Measurements from ENCODE around the gene PTPRN2. TPM values are rescaled to one million over a fixed set of nuclear protein-coding genes. Genes with fewer than 3 reads are reported as not detected.
"Not testable (repeated sequence)": the region's sequence is repeated elsewhere in the genome, so short reads cannot be mapped to it uniquely, and the experiment has no call there.

PTPRN2 gene
- polyA plus RNA-seq, 6 donors from 2014 or later: 1.4 to 4.6 (median 3.8) TPM

DNA sequence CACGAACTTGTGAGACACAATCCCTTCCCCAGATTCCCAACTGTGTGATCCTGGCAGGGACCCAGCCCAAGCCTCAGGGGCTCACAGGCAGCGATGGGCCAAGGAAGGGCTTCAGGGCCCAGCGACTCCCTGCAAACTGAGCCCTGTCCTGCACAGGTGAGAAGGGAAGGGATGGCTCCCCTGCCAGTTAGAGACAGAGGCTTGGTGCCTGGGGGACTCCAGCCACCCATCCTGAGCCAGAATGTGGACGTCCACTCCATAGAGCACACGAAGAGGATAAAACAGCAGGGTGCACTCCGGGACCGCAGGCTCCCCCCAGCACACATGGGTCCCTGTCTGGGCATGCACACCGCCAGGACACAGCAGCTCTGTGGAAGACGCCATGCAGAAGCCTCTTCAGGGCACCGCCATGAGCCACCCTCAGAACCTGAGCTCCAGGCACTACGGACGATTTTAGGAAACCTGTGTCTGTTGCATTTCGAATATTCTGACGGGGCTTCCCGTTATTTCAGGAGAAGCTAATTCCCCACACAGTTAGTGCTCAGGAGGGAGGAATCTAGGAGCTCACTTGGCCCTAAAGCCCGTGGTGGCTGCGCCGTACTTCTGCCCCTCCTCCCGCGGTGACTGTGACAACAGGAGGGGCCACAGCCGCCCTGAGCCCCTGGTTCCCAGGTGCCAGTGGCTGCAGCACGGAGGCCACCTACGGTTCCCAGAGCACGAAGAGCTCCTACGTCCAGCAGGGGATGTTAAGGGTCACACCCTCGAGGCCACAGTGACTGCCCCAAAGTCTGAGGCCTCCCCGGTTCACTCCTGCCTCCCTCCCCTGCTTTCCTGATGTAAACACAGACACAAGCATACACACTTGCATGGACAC, 326.0 kb downstream of the PTPRN2 start:
- no peak overlapping the region for H3K4me3 Mint-ChIP-seq
- no peaks in the 10 kb centered on the region for H3K36me3 Mint-ChIP-seq
- ATAC-seq (ENCODE audit: low read depth in 2 of 2) (no peak), DNase-seq (no peak)
- H3K9me3 Mint-ChIP-seq: peaks cover 0 to 7% (median under 1%) of the 10 kb centered on the region in 7 donors
- H3K27me3 Mint-ChIP-seq: no peaks in the 10 kb centered on the region
- H3K27ac Mint-ChIP-seq: no peak overlapping the region
- no peaks in the 10 kb centered on the region for H3K4me1 Mint-ChIP-seq

DNA sequence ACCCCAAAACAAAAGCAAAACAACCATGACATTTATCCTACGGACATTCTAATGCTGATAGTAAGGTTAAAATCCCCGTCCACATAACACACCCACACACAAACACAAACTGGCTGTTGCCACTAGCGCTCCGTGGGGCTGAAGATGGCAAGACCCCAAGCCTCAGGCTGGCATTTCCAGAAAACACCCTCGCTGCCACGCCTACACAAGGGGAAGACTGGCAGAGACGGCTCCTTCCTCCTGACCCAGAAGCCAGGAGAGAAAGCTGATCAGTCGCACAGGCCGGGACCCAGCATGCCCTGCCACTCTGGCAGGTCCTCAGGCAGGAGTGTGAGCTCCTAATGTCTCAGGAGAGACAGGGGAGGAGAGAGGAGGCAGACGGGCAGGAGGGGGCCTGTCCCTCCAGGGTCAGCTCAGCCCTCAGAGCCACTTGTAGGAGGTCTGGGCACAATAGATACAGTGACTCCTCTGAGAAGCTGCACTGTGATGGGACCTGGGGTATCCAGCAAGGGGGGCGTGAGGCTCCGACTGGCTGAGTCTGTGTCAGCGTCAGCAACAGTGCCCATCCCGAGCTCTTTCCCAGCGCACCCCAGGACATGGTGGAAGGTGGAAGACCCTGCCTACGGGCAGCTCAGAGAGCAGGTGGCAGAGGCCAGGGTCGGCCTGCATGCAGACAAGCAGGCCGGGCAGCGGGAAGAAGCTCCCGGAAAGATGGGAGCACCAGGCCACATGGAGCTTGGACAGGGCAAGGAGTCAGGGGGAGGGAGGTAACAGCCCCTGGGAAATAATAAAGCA, 326.9 kb downstream of the PTPRN2 start:
- ATAC-seq (ENCODE audit: low read depth in 2 of 2) (no peak), DNase-seq (no peak)
- Mint-ChIP-seq H3K36me3 (no peaks in the 10 kb centered on the region), H3K27ac (no peak overlapping the region), H3K4me1 (no peaks in the 10 kb centered on the region), H3K27me3 (no peaks in the 10 kb centered on the region), H3K4me3 (no peak overlapping the region), H3K9me3 (peaks cover 0 to 7% (median 2%) of the 10 kb centered on the region in 7 donors)

DNA sequence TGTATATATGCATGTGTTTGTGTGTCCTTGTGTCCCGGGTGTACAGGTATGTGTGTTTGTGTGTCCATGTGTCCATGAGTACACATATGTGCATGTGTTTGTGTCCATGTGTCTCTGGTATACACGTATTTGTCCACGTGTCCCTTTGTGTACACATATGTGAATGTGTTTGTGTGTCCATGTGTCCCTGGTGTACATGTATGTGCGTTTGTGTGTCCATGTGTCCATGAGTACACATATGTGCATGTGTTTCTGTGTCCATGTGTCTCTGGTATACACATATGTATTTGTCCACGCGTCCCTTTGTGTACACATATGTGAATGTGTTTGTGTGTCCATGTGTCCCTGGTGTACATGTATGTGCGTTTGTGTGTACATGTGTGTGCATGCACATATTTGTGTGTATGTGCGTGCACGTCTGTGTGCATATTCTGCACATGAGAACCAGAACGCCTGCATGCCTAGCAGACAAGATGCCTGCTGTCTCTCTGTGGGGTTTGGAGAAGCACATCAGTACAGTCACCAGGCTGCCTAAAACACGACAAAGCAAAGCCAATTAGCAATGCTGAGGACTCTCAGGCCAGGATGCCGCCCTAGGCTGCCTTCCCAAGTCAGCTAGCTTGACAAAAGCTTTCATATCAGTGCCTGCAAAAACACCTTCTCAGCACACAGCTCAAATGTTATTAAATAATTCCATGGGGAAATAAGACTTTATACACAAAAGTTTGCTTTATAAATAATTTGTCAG, 327.8 kb downstream of the PTPRN2 start:
- no peaks in the 10 kb centered on the region for H3K27me3 Mint-ChIP-seq
- no peaks in the 10 kb centered on the region for H3K4me1 Mint-ChIP-seq
- H3K27ac Mint-ChIP-seq: no peak overlapping the region
- H3K4me3 Mint-ChIP-seq: no peak overlapping the region
- H3K9me3 Mint-ChIP-seq: peaks cover 0 to 9% (median 2%) of the 10 kb centered on the region in 7 donors
- H3K36me3 Mint-ChIP-seq: no peaks in the 10 kb centered on the region
- ATAC-seq (ENCODE audit: low read depth in 2 of 2) (no peak), DNase-seq (no peak)

DNA sequence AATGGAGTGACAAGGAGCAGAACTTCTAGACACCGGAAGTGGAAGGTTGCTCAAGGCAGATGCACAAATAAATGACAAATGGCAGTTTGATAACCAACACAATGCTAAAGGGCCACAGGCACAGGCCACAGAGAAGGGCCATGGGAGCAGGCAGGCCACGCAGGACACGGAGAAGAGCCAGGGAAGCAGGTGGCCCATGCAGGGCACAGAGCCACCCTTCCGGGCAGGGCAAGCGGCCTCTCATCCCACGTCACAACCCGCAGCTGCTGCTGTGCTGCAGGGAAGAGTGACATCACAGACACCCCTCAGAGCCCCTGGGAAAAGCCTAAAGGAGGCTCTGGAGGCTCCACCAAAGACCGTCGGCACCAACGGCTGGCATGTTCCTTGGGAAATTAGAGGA, 328.5 kb downstream of the PTPRN2 start:
- H3K4me1 Mint-ChIP-seq: no peaks in the 10 kb centered on the region
- no peak overlapping the region for H3K27ac Mint-ChIP-seq
- no peaks in the 10 kb centered on the region for H3K27me3 Mint-ChIP-seq
- H3K4me3 Mint-ChIP-seq: no peak overlapping the region
- DNase-seq (no peak), ATAC-seq (ENCODE audit: low read depth in 2 of 2) (no peak)
- peaks cover 0 to 10% (median 3%) of the 10 kb centered on the region in 7 donors for H3K9me3 Mint-ChIP-seq
- H3K36me3 Mint-ChIP-seq: no peaks in the 10 kb centered on the region

DNA sequence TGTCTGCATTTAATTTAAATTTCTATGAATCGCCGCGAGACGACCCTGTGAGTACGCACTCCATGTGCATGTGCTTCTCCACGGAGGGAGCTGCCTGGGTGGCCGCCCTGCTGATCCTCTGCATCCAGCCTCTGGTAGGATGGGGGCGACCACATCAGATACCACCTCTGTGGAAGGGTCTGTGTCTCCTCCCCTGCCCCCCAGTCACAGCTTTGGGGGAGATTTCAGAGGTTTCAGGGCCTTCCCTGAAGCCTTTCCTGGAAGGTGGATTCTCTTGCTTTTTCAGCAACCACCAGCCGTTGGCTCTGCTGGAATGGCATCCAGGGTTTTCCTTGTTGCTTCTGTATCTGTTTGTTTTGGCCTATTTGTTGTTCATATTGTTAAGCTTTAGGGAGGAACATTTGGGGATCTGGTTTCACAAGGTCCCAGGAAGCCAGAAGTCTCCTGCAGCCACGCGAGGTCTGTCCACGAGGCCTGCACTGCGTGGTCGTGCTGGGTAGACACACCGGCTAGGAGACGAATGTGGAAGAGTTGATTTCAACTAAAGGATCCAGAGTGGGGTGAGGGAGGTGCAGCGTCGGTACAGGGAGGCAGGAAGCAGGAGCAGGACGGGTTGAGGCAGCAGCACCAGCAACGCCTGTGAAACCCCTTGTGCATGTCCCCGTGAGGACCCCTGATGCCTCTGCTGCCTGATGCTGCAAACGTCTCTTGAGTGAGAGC, 329.1 kb downstream of the PTPRN2 start:
- DNase-seq: no peak
- Mint-ChIP-seq H3K27me3 (no peaks in the 10 kb centered on the region), H3K4me3 (peak overlapping the region in 1 of 8 donors; percentile 56), H3K27ac (no peak overlapping the region), H3K4me1 (no peaks in the 10 kb centered on the region), H3K36me3 (no peaks in the 10 kb centered on the region), H3K9me3 (peaks cover 0 to 10% (median 3%) of the 10 kb centered on the region in 7 donors)
- ATAC-seq (ENCODE audit: low read depth in 2 of 2): no peak

DNA sequence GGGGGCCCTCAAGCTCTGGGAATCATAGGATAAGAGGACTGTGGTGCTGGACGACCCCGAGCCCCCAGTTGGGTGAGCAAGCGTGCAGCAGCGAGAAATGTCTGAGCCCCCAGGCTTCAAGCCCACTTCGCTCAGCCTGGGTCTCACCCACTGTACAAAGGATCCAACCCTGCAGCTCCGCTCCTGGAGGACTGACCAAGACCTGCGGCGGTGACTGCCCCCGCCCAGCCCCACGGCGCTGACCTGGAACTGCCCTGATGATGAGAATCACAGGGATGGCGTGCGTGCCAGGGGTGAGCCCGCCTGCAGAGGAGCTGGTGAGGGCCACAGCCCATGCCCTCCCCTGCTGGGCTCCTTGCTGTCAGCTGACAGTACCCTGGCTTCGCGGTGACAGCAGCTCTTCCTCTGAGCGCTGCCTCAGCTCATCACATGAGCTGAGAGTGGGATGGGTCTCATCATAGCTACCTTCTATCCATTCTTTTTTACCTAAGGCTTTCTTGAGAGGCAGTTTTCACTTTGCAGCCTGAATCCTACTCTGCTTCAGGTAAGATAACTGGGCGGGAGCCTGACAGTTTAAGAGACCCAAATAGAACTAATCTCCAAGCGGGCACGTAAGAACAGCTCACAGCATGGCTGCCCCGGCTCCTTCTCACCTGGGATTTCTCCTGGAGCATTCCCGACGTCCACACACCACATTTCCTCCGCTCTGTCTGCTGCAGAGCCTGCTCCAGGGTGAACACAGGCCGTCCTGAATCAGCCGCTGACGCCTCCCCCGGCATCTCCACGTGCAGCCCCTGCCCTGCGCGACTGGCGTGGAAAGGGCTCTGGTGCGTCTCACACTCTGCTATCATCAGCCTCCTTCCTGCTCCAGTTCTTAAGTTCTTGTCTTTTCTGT, 329.9 kb downstream of the PTPRN2 start:
- peak overlapping the region in 1 of 8 donors; percentile 7 for H3K4me3 Mint-ChIP-seq
- H3K36me3 Mint-ChIP-seq: no peaks in the 10 kb centered on the region
- ATAC-seq (ENCODE audit: low read depth in 2 of 2) (no peak), DNase-seq (no peak)
- H3K9me3 Mint-ChIP-seq: peaks cover 0 to 10% (median 3%) of the 10 kb centered on the region in 7 donors
- no peaks in the 10 kb centered on the region for H3K4me1 Mint-ChIP-seq
- no peaks in the 10 kb centered on the region for H3K27me3 Mint-ChIP-seq
- H3K27ac Mint-ChIP-seq: no peak overlapping the region

DNA sequence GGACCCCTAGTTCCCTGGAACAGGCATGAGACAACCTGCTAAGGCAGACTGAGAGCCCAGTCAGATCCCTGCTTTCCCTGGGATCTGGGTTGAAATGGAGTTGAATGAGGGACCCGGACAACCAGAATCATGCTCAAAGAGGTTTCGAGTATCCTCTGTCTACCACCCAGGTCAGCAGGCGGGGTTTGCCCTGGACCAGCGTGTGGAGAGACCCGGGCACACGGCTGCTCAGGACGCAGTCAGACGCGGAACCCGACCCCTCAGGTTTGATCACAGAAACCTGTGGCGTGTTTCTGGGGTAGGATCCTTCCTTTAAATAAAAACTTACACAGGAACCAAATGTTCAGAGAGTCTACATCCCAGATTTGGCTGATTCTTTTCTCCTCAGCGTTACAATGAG, 330.6 kb downstream of the PTPRN2 start:
- no peak for DNase-seq
- H3K4me3 Mint-ChIP-seq: no peak overlapping the region
- no peak for ATAC-seq (ENCODE audit: low read depth in 2 of 2)
- no peaks in the 10 kb centered on the region for H3K36me3 Mint-ChIP-seq
- no peaks in the 10 kb centered on the region for H3K4me1 Mint-ChIP-seq
- peaks cover 0 to 10% (median 3%) of the 10 kb centered on the region in 7 donors for H3K9me3 Mint-ChIP-seq
- no peak overlapping the region for H3K27ac Mint-ChIP-seq
- H3K27me3 Mint-ChIP-seq: no peaks in the 10 kb centered on the region

DNA sequence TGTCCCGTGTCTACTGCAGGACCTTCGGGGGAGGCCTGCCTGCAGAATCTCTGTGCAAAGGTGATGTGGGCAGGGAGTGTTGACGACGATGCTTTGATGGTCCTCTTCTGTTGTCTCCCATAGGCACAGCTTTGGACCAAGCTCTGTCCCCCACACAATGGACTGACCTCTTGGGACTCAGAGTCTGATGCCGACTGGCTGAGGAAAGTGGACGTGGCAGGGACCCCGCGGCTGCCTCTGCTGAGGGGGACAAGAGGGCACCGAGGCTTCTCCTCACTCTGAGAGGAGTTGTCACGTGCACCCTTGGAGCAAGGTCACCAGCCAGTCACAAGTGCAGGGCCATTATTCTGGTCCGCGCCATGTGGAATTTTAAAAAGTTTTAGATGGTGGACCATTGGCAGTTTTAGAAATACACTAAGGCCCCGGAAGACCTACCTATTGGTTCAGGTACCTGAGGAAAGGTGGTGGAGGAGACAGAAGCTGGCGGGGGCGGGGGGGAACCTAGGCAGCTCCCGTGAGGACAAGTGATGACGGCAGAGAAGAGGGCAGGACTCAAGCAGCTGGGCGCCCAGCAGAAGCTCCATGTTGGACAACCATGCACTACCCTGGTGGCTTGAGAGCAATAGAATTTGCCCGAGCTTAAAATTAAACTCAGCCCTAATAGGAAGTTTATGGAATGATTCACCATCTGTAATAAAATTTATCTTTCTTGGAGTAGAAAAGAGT, 331.4 kb downstream of the PTPRN2 start:
- DNase-seq: no peak
- Mint-ChIP-seq H3K27ac (no peak overlapping the region), H3K4me1 (no peaks in the 10 kb centered on the region), H3K4me3 (no peak overlapping the region), H3K9me3 (peaks cover 0 to 13% (median 3%) of the 10 kb centered on the region in 7 donors), H3K36me3 (no peaks in the 10 kb centered on the region), H3K27me3 (no peaks in the 10 kb centered on the region)
- no peak for ATAC-seq (ENCODE audit: low read depth in 2 of 2)

DNA sequence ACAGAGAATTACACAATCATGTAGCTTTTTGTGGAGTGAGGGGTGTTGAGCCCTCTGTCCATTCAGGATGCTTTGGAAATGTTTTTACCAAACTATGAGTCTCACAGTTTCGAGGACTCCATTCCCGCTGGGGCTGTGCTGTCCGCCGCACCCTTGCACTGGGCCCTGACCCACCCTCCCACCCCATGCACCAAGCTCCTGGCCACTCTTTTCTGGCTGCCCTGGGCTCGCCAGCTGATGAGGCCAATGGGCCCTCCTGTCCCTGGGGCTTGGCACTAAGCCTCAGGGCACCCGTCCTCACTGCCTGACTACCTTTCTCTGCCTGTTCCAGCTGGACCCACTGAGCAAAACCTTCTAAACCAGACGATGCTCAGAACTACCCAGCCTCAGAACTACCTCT, 332.1 kb downstream of the PTPRN2 start:
- Mint-ChIP-seq H3K27ac (no peak overlapping the region), H3K36me3 (no peaks in the 10 kb centered on the region), H3K9me3 (peaks cover 0 to 14% (median 4%) of the 10 kb centered on the region in 7 donors), H3K4me3 (no peak overlapping the region), H3K4me1 (no peaks in the 10 kb centered on the region), H3K27me3 (no peaks in the 10 kb centered on the region)
- DNase-seq (no peak), ATAC-seq (ENCODE audit: low read depth in 2 of 2) (no peak)

DNA sequence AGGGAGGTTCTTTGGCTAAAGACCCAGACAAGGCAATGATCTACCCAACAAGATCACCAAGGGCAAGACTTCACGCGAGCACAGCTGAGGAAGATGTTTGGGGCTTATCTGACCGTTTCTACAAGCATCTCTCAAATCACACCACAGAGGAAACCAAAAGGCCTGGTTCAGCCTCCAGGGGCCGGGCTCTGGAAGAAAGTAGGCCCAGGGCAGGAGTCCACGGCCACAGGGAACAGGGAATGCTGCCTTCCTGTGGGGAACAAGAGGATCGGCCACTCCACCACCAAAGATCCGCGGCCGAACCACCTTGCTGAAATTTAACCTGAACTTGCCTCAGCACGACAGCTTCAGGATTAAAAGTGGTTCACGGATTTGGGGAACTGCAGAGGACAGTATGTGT, 332.5 kb downstream of the PTPRN2 start:
- Mint-ChIP-seq H3K36me3 (no peaks in the 10 kb centered on the region), H3K27me3 (no peaks in the 10 kb centered on the region), H3K4me3 (no peak overlapping the region), H3K4me1 (no peaks in the 10 kb centered on the region), H3K9me3 (peaks cover 0 to 14% (median 4%) of the 10 kb centered on the region in 7 donors), H3K27ac (no peak overlapping the region)
- no peak for ATAC-seq (ENCODE audit: low read depth in 2 of 2)
- no peak for DNase-seq

DNA sequence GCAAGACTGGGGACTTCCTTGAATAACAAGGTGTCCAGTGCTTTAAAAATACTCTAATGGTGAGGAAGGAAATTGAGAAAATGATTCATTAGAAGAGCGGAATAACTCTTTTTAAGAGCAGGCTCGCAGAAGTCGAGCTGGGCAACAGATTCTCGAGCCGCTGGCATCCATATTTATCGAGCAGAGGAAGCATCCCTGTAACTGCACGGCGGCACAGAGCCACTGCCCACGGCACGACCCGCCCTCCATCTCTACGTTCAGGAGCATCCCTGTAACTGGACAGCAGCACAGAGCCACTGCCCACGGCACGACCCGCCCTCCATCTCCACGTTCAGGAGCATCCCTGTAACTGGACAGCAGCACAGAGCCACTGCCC, 334.0 kb downstream of the PTPRN2 start:
- H3K9me3 Mint-ChIP-seq: peaks cover 0 to 12% (median 4%) of the 10 kb centered on the region in 7 donors
- H3K27me3 Mint-ChIP-seq; H3K4me3 Mint-ChIP-seq; ATAC-seq (ENCODE audit: low read depth in 2 of 2); H3K4me1 Mint-ChIP-seq; H3K36me3 Mint-ChIP-seq; H3K27ac Mint-ChIP-seq; DNase-seq: not testable (repeated sequence)
